ENCODE data around the gene FLRT1.

GRCh38 chr11:64020976-64021756 lies 14.6 kb upstream of the FLRT1 start:
- TF ChIP-seq FOXA1 (IDR thresholded peaks at IDR 0.05) (no peak), LEF1 (IDR thresholded peaks at IDR 0.05; ENCODE audit: borderline replicate concordance) (no peak)
